GM18858 (cell line): ENCODE results near the gene CRAMP1.
"Not testable (repeated sequence)": the region's sequence is repeated elsewhere in the genome, so short reads cannot be mapped to it uniquely, and the experiment has no call there.

Experiments
- ATAC-seq: cut with Tn5 transposase; IDR thresholded peaks from one replicate; pipeline ENCODE4 v1.9.1; 2021; ENCODE audit not compliant: unreplicated experiment

Gene CRAMP1

GRCh38 chr16:1709356-1709755 is 97.2 kb downstream of the CRAMP1 start:
- no peak for ATAC-seq

DNA sequence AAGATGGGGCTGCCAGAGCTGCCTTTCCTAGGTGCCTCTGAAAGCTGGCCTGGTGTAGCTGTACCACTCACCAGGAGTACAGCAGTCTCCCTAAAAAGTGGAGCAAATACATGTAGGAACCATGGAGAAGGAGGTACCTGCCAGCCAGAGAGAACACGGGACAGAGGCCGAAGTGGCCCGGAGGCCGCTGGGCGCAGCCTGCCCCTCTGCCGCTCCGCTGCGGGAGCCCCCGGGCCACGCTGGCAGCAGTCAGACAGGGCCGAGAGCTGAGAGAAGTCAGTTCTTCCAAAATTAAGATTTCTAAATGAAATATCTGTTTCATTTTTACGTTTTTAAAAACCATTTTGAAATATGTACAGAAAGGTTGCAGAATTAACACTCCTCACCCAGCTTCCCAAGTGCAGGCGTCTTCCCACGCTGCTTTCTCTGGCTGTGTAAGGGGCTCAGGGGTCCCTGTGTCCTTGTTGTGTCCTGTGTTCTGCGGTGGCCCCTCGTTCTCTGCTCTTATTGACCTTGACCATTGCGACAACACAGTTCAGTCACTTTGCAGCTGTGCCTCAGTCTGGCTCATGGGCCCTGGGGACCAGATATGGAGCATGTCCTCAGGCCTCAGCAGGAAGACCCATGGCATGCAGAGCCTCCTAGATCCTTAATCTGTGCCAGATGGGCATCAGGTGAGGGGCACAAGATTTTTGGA is 98.8 kb downstream of the CRAMP1 start:
- no peak for ATAC-seq

DNA sequence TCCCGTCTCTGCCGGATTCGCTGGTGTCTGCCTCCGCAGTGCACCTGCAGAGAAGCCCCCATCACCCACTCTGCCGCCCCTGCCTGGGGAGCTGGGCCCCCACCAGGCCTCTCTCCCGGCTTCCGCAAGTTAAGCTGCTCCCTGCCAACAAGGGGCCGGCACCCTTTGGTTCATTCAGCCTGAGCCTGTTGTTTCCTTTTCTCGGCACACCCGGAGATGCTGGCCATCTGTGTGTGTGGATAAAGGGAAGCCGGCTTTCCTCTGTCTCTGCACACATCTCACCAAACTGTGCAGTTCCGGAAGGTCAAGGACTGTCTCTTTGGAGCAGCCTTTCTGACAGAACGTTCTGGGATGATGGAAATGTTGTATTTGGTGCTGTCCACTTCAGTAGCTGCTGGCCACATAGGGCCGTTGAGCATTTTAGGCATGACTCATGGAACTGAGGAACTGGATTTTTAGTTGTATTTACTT is 100.7 kb downstream of the CRAMP1 start:
- no peak for ATAC-seq

DNA sequence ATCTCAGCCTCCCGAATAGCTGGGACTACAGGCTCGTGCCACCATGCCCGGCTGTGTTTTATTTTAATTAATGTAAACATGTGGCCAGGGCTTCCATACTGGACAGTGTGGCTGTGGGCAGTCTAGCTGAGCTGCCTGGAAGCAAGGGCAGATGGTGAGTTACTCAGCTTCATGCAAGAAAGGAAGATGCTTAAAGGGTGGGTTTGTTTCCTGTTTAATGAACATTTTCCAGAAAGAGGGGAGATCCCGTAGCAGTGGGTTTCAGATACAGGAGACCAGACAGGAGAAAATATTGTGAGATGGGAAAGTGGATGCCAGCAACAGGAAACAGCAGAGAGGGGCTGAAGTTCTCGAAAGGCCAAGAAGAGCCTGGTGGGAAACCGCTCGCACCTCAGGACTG is 101.2 kb downstream of the CRAMP1 start:
- no peak for ATAC-seq

DNA sequence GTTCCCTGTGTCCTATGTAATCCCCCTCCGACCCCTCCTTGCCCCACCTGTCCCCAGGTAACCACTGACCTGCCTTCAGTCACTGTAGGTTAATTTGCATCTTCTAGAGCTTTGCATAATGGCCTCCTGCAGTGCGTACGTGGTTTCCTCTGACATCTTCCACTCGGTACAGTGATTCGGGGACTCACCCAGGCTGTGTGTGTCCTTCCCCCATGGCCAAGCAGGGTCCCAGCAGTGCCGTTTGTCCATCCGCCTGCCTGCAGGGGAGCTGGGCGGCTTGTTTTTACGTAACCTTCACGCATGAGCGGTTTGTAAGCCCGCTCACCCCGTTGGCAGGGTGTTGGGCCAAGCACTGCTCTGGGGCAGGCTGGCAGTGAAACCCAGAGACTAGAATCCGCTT is 101.8 kb downstream of the CRAMP1 start:
- no peak for ATAC-seq

GRCh38 chr16:1715220-1715619 is 103.1 kb downstream of the CRAMP1 start:
- no peak for ATAC-seq

DNA sequence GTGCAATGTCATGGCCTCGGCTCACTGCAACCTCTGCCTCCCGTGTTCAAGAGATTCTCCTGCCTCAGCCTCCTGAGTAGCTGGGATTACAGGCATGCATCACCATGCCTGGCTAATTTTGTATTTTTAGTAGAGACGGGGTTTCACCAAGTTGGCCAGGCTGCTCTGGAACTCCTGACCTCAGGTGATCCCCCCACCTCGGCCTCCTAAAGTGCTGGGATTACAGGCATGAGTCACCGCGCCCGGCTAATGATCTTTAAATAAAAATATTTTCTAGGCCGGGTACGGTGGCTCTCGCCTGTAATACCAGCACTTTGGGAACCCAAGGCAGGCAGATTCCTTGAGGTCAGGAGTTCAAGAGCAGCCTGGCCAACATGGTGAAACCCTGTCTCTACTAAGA is 106.1 kb downstream of the CRAMP1 start:
- ATAC-seq, result not testable (repeated sequence)

DNA sequence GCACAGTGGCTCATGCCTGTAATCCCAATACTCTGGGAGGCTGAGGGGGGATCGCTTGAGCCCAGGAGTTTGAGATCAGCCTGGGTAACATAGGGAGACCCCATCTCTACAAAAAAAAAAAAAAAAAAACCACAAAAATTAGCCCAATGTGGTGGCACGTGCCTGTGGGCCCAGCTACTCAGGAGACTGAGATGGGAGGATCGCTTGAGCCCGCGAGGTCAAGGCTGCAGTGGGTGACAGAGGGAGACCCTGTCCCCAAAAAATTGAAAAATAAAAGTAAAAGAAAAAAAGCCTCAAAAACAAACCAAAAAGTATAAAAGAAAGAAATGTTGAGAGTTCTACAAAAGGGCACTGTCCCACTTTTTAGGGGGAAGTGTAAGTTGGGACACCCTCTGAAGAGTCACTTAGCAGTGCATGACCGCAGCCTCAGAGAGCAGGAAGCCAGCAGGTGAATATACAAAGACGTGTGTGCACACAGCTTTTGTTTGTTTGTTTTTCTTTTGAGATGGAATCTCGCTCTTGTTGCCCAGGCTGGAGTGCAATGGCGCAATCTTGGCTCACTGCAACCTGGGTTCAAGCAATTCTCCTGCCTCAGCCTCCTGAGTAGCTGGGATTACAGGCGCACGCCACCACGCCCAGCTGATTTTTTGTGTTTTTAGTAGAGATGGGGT is 107.5 kb downstream of the CRAMP1 start:
- ATAC-seq, result not testable (repeated sequence)

GRCh38 chr16:1721372-1721771 is 109.2 kb downstream of the CRAMP1 start:
- no peak for ATAC-seq

- no peak for ATAC-seq
Observed at GRCh38 chr16:1723450-1724147, 111.4 kb downstream of the CRAMP1 start.

- no peak for ATAC-seq
Observed at GRCh38 chr16:1724491-1724890, 112.3 kb downstream of the CRAMP1 start.

DNA sequence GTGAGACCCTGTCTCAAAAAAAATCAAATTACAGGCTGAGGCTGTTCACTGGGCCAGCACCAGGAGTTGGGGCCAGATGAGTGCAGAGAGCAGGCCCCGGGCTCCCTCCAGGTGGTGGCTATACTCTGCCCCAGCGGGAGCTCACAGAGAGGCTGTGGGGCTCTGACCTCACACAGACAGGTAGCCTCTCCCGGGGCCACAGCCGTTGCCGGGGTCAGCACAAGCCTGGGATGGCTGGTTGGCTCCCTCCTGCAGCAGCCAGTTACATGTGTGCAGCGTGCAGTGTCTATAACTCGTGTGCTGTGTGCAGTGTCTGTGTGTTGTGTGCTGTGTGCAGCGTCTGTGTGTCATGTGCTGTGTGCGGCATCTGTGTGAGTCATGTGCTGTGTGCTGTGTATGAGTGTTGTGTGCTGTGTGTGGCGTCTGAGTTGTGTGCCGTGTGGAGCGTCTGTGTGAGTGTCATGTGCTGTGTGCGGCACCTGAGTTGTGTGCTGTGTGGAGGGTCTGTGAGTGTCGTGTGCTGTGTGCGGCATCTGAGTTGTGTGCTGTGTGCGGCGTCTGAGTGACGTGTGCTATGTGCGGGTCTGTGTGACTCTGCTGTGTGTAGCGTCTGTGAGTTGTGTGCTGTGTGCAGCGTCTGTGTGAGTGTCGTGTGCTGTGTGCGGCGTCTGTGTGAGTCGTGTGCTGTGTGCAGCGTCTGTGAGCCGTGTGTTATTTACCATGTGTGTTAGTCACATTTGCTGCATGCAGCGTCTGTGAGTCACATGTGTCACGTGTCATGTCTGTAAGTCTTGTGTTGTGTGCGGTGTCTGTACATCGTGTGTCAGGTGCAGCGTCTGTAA is 114.7 kb downstream of the CRAMP1 start:
- no peak for ATAC-seq
